ENCODE measurements around the gene SEMA5A.
"Not testable (repeated sequence)": the region's sequence is repeated elsewhere in the genome, so short reads cannot be mapped to it uniquely, and the experiment has no call there.

The SEMA5A gene

GRCh38 chr5:9358961-9359685 is 186.8 kb downstream of the SEMA5A start:
- no peak overlapping the region for H3K4me3 ChIP-seq (ENCODE audit: low read length)
- no peak overlapping the region for H2AFZ ChIP-seq (ENCODE audit: low read depth, low read length)
- no peaks in the 10 kb centered on the region for H3K27me3 ChIP-seq (ENCODE audit: insufficient read depth, low read length)
- no peaks in the 10 kb centered on the region for H3K9me3 ChIP-seq (ENCODE audit: low read length)
- peaks cover 18% of the 10 kb centered on the region for H3K4me1 ChIP-seq (ENCODE audit: insufficient read depth, low read length)
- no peaks in the 10 kb centered on the region for H3K36me3 ChIP-seq (ENCODE audit: insufficient read depth, low read length)

GRCh38 chr5:9356351-9356825 is 189.5 kb downstream of the SEMA5A start:
- Histone ChIP-seq H3K9me3 (ENCODE audit: low read length) (no peaks in the 10 kb centered on the region), H3K27me3 (ENCODE audit: insufficient read depth, low read length) (no peaks in the 10 kb centered on the region), H3K36me3 (ENCODE audit: insufficient read depth, low read length) (no peaks in the 10 kb centered on the region), H3K4me1 (ENCODE audit: insufficient read depth, low read length) (peaks cover 18% of the 10 kb centered on the region), H3K4me3 (ENCODE audit: low read length) (no peak overlapping the region), H2AFZ (ENCODE audit: low read depth, low read length) (no peak overlapping the region)

GRCh38 chr5:9354336-9355081 is 191.4 kb downstream of the SEMA5A start:
- H3K4me1 ChIP-seq (ENCODE audit: insufficient read depth, low read length) = peaks cover 18% of the 10 kb centered on the region
- H3K4me3 ChIP-seq (ENCODE audit: low read length) = no peak overlapping the region
- no peak overlapping the region for H2AFZ ChIP-seq (ENCODE audit: low read depth, low read length)
- H3K27me3 ChIP-seq (ENCODE audit: insufficient read depth, low read length) = no peaks in the 10 kb centered on the region
- no peaks in the 10 kb centered on the region for H3K36me3 ChIP-seq (ENCODE audit: insufficient read depth, low read length)
- H3K9me3 ChIP-seq (ENCODE audit: low read length) = no peaks in the 10 kb centered on the region

- not testable (repeated sequence) for H3K9me3 ChIP-seq (ENCODE audit: low read length); H2AFZ ChIP-seq (ENCODE audit: low read depth, low read length); H3K4me3 ChIP-seq (ENCODE audit: low read length); H3K36me3 ChIP-seq (ENCODE audit: insufficient read depth, low read length); H3K27me3 ChIP-seq (ENCODE audit: insufficient read depth, low read length)
- peaks cover 11% of the 10 kb centered on the region for H3K4me1 ChIP-seq (ENCODE audit: insufficient read depth, low read length)
These were observed 192.8 kb downstream of the SEMA5A start for GRCh38 chr5:9353048-9353447.

GRCh38 chr5:9351546-9351945 is 194.3 kb downstream of the SEMA5A start:
- Histone ChIP-seq H3K36me3 (ENCODE audit: insufficient read depth, low read length) (no peaks in the 10 kb centered on the region), H3K4me3 (ENCODE audit: low read length) (no peak overlapping the region), H3K4me1 (ENCODE audit: insufficient read depth, low read length) (peaks cover 6% of the 10 kb centered on the region), H3K9me3 (ENCODE audit: low read length) (no peaks in the 10 kb centered on the region), H3K27me3 (ENCODE audit: insufficient read depth, low read length) (no peaks in the 10 kb centered on the region), H2AFZ (ENCODE audit: low read depth, low read length) (no peak overlapping the region)

- H3K4me3 ChIP-seq (ENCODE audit: low read length) = no peak overlapping the region
- H3K27me3 ChIP-seq (ENCODE audit: insufficient read depth, low read length) = no peaks in the 10 kb centered on the region
- no peak overlapping the region for H2AFZ ChIP-seq (ENCODE audit: low read depth, low read length)
- H3K4me1 ChIP-seq (ENCODE audit: insufficient read depth, low read length) = no peaks in the 10 kb centered on the region
- no peaks in the 10 kb centered on the region for H3K36me3 ChIP-seq (ENCODE audit: insufficient read depth, low read length)
- no peaks in the 10 kb centered on the region for H3K9me3 ChIP-seq (ENCODE audit: low read length)
These were observed 195.5 kb downstream of the SEMA5A start for GRCh38 chr5:9350301-9350797.

GRCh38 chr5:9348401-9348996 is 197.4 kb downstream of the SEMA5A start:
- Histone ChIP-seq H3K9me3 (ENCODE audit: low read length) (no peaks in the 10 kb centered on the region), H3K27me3 (ENCODE audit: insufficient read depth, low read length) (no peaks in the 10 kb centered on the region), H3K36me3 (ENCODE audit: insufficient read depth, low read length) (no peaks in the 10 kb centered on the region), H3K4me1 (ENCODE audit: insufficient read depth, low read length) (no peaks in the 10 kb centered on the region), H3K4me3 (ENCODE audit: low read length) (no peak overlapping the region), H2AFZ (ENCODE audit: low read depth, low read length) (no peak overlapping the region)

- no peaks in the 10 kb centered on the region for H3K4me1 ChIP-seq (ENCODE audit: insufficient read depth, low read length)
- no peaks in the 10 kb centered on the region for H3K36me3 ChIP-seq (ENCODE audit: insufficient read depth, low read length)
- no peaks in the 10 kb centered on the region for H3K27me3 ChIP-seq (ENCODE audit: insufficient read depth, low read length)
- H3K9me3 ChIP-seq (ENCODE audit: low read length) = no peaks in the 10 kb centered on the region
- H3K4me3 ChIP-seq (ENCODE audit: low read length) = no peak overlapping the region
- H2AFZ ChIP-seq (ENCODE audit: low read depth, low read length) = no peak overlapping the region
These were observed 198.2 kb downstream of the SEMA5A start for GRCh38 chr5:9347541-9348295.

- Histone ChIP-seq H3K4me1 (ENCODE audit: insufficient read depth, low read length) (no peaks in the 10 kb centered on the region), H3K9me3 (ENCODE audit: low read length) (no peaks in the 10 kb centered on the region), H3K27me3 (ENCODE audit: insufficient read depth, low read length) (no peaks in the 10 kb centered on the region), H3K4me3 (ENCODE audit: low read length) (no peak overlapping the region), H3K36me3 (ENCODE audit: insufficient read depth, low read length) (no peaks in the 10 kb centered on the region), H2AFZ (ENCODE audit: low read depth, low read length) (no peak overlapping the region)
These were observed 198.8 kb downstream of the SEMA5A start for GRCh38 chr5:9347032-9347431.

GRCh38 chr5:9344751-9345240 is 201.1 kb downstream of the SEMA5A start:
- H2AFZ ChIP-seq (ENCODE audit: low read depth, low read length) = no peak overlapping the region
- H3K4me1 ChIP-seq (ENCODE audit: insufficient read depth, low read length) = no peaks in the 10 kb centered on the region
- no peak overlapping the region for H3K4me3 ChIP-seq (ENCODE audit: low read length)

GRCh38 chr5:9343146-9343850 is 202.6 kb downstream of the SEMA5A start:
- Histone ChIP-seq H3K9me3 (ENCODE audit: low read length) (no peaks in the 10 kb centered on the region), H3K4me3 (ENCODE audit: low read length) (no peak overlapping the region), H3K36me3 (ENCODE audit: insufficient read depth, low read length) (no peaks in the 10 kb centered on the region), H3K27me3 (ENCODE audit: insufficient read depth, low read length) (no peaks in the 10 kb centered on the region), H3K4me1 (ENCODE audit: insufficient read depth, low read length) (peaks cover 5% of the 10 kb centered on the region), H2AFZ (ENCODE audit: low read depth, low read length) (no peak overlapping the region)

More at GRCh38 chr5:9344751-9345240, 201.1 kb downstream of the SEMA5A start:
- H3K27me3 ChIP-seq (ENCODE audit: insufficient read depth, low read length) = no peaks in the 10 kb centered on the region
- no peaks in the 10 kb centered on the region for H3K36me3 ChIP-seq (ENCODE audit: insufficient read depth, low read length)
- H3K9me3 ChIP-seq (ENCODE audit: low read length) = no peaks in the 10 kb centered on the region

- H3K4me1 ChIP-seq (ENCODE audit: insufficient read depth, low read length) = peaks cover 15% of the 10 kb centered on the region
These were observed 203.6 kb downstream of the SEMA5A start for GRCh38 chr5:9342161-9342787.

More at GRCh38 chr5:9342161-9342787, 203.6 kb downstream of the SEMA5A start:
- Histone ChIP-seq H3K9me3 (ENCODE audit: low read length) (no peaks in the 10 kb centered on the region), H3K27me3 (ENCODE audit: insufficient read depth, low read length) (no peaks in the 10 kb centered on the region), H3K4me3 (ENCODE audit: low read length) (no peak overlapping the region), H2AFZ (ENCODE audit: low read depth, low read length) (no peak overlapping the region), H3K36me3 (ENCODE audit: insufficient read depth, low read length) (no peaks in the 10 kb centered on the region)
